Hepatocyte (in vitro differentiated cells): ENCODE measurements around the gene SLC16A1.

Source experiments
- CTCF ChIP-seq: fragments of 200-600 bp; sonication (generic); IDR thresholded peaks from 2 replicates; pipeline ENCODE4 v1.5.1; 2016; ENCODE audit warnings: antibody characterized with exemption, mild to moderate bottlenecking; ENCODE audit not compliant: poor library complexity
- EZH2 ChIP-seq: fragments of 200-600 bp; sonication (generic); IDR thresholded peaks from 2 replicates; pipeline ENCODE4 v1.6.1; 2016; ENCODE audit warnings: antibody characterized with exemption, mild to moderate bottlenecking, borderline replicate concordance

GRCh38 chr1:112981426-112981825 lies 25.4 kb upstream of the SLC16A1 start:
- no peak for TF ChIP-seq CTCF
- TF ChIP-seq EZH2 = no peak
